GM06990 (cell line): ENCODE data around the gene CYYR1.

Experiments used
- DNase-seq: peaks from one replicate; pipeline ENCODE4 v3.0.0-alpha.2; 2011; ENCODE audit not compliant: insufficient read length; ENCODE audit errors: extremely low read depth
- H3K27me3 ChIP-seq: replicated peaks from 2 replicates; pipeline ENCODE4 v1.6.0; 2011; ENCODE audit warnings: low read length; ENCODE audit not compliant: control insufficient read depth, insufficient read depth
- H3K36me3 ChIP-seq: 2 replicates; pipeline ENCODE4 v1.5.1; 2011; ENCODE audit warnings: low read length; ENCODE audit not compliant: control insufficient read depth, insufficient read depth
- H3K4me3 ChIP-seq: replicated peaks from 2 replicates; pipeline ENCODE4 v1.5.1; 2011; ENCODE audit warnings: low read depth, mild to moderate bottlenecking, control low read depth, low read length
- CTCF ChIP-seq: IDR thresholded peaks from 2 replicates; pipeline ENCODE4 v1.5.1; 2011; ENCODE audit warnings: low read length, control low read depth, mild to moderate bottlenecking, inconsistent platforms; ENCODE audit not compliant: insufficient read depth, poor library complexity, severe bottlenecking

Gene CYYR1

GRCh38 chr21:26572702-26573381 lies at the start of gene CYYR1:
TSS of gene CYYR1 (minus strand) at chr21:26573286. CDS start at chr21:26572940, 346 bp downstream.
- Histone ChIP-seq H3K4me3 (no peak within 1 kb of the TSS), H3K27me3 (no peaks in the 10 kb centered on the region), H3K36me3 (no peaks in the 10 kb centered on the region)
- no peak for TF ChIP-seq CTCF
- DNase-seq, result no peak

- no peak for TF ChIP-seq CTCF
- no peaks in the 10 kb centered on the region for H3K27me3 ChIP-seq
- H3K36me3 ChIP-seq, result no peaks in the 10 kb centered on the region
- DNase-seq, result no peak
- H3K4me3 ChIP-seq, result no peak overlapping the region
Observed at GRCh38 chr21:26617176-26617575, 44.1 kb upstream of the CYYR1 start.

GRCh38 chr21:26614251-26614650 lies 41.2 kb upstream of the CYYR1 start:
- no peak for TF ChIP-seq CTCF
- Histone ChIP-seq H3K36me3 (no peaks in the 10 kb centered on the region), H3K27me3 (no peaks in the 10 kb centered on the region), H3K4me3 (no peak overlapping the region)
- DNase-seq, result no peak

GRCh38 chr21:26599261-26599660 lies 26.2 kb upstream of the CYYR1 start:
- no peaks in the 10 kb centered on the region for H3K27me3 ChIP-seq
- H3K4me3 ChIP-seq, result no peak overlapping the region
- DNase-seq, result no peak
- no peaks in the 10 kb centered on the region for H3K36me3 ChIP-seq
- no peak for TF ChIP-seq CTCF

- no peak for DNase-seq
- no peaks in the 10 kb centered on the region for H3K36me3 ChIP-seq
- H3K4me3 ChIP-seq, result no peak overlapping the region
- no peaks in the 10 kb centered on the region for H3K27me3 ChIP-seq
- TF ChIP-seq CTCF, result no peak
Observed at GRCh38 chr21:26597981-26598380, 24.9 kb upstream of the CYYR1 start.

GRCh38 chr21:26597031-26597430 lies 23.9 kb upstream of the CYYR1 start:
- no peak for DNase-seq
- Histone ChIP-seq H3K36me3 (no peaks in the 10 kb centered on the region), H3K4me3 (no peak overlapping the region), H3K27me3 (no peaks in the 10 kb centered on the region)
- no peak for TF ChIP-seq CTCF
